CD4-positive, alpha-beta T cell treated with Interleukin-15 for 1 hour (primary cell): ENCODE measurements around the gene SPNS2.
"Not testable (repeated sequence)": the region's sequence is repeated elsewhere in the genome, so short reads cannot be mapped to it uniquely, and the experiment has no call there.

Source experiments
- DNase-seq: peaks from one replicate; pipeline ENCODE4 v3.0.0-alpha.2; 2020

The SPNS2 gene

DNA sequence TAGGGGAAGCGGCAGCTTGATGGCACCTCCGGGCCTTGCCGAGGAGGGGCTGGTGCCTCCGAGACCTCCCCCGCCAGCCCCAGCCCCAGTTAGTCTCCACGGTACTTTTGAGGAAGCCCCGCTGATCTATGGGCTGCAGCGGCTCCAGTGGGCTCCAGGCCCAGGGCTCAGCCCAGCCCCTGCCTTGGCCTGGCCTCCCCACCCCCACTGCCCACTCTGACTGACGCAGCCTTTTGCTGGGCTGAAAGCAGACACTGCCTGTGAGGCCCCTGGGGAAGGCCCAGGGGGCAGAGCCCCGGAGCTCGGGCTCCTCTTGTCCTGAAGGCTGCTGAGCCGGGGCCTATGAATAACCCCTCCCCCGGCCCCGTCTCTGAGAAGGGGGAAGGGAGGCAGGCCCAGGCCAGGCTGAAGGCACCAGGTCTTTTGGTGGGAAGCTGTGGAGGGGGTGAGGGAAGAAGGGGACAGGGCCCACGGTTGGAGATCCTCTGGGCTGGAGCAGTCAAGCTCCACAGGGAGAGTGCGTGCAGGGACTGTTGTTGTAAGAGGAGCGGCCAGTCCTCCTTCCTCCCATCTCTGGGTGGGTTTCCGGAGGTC, 78.1 kb downstream of the SPNS2 start:
- no peak for DNase-seq

DNA sequence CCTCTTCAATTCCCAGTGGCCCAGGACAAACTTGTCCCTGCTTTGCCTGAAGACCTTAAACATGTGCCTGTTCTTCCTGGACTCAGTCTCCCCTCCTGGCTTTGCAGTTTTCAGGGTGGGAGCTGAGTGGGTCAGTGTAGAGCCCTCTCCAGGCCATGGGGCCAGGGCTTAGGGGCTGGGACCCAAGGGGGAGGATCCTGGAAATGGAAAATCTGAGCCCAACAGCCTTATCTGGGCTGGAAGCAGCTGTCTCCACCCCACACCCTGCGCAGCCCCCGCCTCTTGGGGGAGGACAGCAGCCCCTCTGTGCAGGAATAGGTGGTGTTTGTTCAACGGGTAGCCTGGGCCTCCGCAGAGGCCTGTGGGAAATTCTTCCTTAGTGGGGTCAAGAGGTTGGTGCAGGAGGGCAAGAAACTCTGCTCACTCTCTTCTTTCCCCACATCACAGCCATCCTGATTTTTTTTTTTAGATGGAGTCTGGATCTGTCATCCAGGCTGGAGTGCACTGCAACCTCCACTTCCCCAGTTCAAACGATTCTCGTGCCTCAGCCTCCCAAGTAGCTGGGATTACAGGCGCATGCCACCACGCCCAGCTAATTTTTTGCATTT, 78.8 kb downstream of the SPNS2 start:
- DNase-seq: no peak

DNA sequence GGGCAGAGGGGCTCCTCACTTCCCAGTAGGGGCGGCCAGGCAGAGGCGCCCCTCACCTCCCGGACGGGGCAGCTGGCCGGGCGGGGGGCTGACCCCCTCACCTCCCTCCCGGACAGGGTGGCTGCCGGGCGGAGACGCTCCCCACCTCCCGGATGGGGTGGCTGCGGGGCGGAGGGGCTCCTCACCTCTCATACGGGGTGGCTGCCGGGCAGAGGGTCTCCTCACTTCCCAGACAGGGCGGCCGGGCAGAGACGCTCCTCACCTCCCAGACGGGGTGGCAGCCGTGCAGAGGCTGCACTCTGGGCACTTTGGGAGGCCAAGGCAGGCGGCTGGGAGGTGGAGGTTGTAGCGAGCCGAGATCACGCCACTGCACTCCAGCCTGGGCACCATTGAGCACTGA, 79.7 kb downstream of the SPNS2 start:
- not testable (repeated sequence) for DNase-seq

DNA sequence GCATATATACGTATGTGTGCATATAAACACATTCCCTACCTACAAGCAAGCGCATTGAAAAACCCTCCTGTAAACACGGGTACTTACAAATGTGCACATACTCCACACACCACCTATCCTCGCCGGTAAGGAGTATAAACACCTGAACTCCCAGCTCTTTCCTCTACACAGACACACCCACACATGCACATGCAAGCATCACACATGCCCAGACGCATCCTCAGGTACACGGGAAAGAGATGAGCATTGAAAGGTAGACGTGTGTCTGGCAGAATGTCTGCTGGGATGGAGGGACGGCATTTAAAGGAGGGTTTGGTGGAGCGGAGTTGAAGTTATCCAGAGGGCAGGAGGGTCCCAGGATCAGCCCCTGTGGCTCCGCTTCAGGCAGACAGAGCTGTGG, 81.0 kb downstream of the SPNS2 start:
- no peak for DNase-seq

DNA sequence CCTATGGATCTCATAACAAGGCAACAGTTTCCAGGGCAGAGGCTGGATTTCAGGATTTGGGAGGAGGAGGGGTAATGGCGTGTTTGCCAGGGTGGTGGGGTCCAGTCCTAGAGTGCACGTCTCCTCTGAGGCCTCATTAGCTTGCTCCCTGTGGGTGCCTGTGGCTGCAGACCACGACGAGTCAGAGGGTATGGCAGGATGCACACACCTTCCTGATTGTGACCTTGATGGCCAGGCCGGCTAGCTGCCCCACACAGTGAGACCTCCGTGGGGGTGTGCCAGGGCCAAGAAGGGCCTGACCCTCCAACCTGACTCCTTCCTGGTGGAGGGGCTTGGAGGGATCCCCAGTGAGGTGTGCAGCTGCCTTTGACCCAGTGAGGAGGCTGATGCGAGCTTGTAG, 81.6 kb downstream of the SPNS2 start:
- no peak for DNase-seq

- DNase-seq: no peak
These were observed 83.4 kb downstream of the SPNS2 start for GRCh38 chr17:4582101-4582501.

- DNase-seq: no peak
These were observed 84.0 kb downstream of the SPNS2 start for GRCh38 chr17:4582691-4583090.

DNA sequence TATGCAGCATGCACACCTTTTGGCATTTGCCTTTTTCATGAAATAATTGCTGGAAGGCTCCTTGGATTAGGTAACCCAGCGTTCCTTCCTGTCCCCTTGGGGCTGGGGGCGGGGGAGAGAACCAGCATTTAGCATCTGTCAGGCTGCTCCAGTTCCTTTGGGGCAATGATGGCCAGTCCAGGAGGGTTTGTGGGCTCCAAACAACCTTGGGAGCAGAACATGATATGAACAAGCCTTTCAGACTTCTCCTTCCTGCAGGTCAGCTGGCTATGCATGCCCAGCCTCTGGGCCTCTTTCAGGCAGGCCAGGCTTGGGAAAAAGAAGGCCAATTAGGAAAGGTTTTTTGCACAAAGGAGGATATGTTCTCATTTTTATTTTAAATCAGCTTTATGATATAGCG, 84.5 kb downstream of the SPNS2 start:
- no peak for DNase-seq

GRCh38 chr17:4583782-4584100, 85.1 kb downstream of the SPNS2 start:
- no peak for DNase-seq

DNA sequence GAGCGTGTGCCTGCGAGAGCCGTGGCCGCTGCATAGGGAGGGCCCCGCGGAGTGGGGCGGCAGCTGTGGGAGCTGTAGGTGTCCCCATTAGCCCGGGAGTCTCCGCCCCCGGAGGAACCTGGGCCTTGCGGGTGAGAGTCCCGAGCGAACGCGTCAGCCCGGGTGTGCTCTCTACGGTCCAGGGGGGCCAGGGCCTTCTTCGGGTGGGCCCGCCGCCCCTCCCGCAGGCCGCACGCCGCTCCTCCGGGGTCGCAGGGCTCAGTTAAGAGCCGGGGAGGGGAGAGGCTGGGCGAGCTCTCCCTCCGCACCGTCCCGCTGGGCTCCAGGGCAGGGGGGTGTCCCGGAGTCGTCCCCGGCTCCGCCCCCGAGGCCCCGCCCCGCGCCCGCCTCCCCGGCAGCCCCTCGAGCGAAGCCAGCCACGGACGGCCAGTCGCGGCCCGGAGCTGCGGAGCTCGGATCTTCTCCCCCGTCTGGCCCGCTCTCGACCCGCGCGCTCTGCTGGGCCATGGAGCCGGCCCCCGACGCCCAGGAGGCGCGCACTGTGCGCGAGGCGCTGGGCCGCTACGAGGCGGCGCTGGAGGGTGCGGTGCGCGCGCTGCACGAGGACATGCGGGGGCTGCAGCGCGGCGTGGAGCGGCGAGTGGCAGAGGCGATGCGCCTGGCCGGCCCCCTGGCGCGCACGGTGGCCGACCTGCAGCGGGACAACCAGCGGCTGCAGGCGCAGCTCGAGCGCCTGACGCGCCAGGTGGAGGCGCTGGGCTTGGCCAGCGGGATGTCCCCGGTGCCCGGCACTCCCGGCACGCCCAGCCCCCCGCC, 85.6 kb downstream of the SPNS2 start, which contains the start of gene SMTNL2:
TSS of gene SMTNL2 (plus strand) at position 429 of the 816 bp plus-strand sequence. CDS start at position 506, 77 bp downstream.
- DNase-seq: no peak

- DNase-seq: no peak
These were observed 86.4 kb downstream of the SPNS2 start for GRCh38 chr17:4584917-4585637.

DNA sequence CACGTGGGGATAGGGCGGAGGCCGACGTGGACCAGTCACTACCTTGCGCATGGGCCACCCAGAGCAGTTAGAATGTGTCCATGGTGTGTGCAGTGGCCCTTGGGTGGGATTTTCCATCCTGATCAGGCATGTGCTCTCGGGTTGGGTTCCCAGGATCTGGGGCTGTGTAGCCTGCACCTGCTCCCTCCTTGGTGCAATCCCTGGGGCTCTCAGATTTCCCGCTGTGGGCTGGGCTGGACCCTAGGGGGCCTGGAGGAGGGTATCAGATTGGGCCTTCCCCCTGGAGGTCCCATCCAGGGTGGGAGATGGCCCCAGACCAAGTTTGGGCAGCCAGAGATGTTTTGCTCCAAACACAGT, 86.9 kb downstream of the SPNS2 start:
- DNase-seq: no peak

DNA sequence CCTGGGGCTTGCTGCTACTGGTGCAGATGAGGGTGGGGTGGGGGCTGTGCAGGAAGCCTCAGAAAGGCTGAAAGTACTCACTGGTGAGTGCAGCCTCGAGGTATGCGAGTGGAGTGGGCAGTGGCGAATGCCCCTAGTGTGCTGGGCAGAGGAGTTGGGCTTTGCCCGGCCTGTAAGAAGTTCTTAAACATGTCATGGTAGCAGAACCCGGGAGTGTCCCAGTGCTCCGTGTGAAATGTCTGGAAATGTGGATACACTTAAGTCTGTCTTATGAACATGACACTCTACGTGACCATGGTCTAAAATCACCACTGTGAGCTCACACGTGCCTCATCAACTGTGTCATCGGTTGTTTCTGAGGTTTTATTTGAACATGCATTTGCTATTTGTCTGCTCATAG, 87.4 kb downstream of the SPNS2 start:
- no peak for DNase-seq

DNA sequence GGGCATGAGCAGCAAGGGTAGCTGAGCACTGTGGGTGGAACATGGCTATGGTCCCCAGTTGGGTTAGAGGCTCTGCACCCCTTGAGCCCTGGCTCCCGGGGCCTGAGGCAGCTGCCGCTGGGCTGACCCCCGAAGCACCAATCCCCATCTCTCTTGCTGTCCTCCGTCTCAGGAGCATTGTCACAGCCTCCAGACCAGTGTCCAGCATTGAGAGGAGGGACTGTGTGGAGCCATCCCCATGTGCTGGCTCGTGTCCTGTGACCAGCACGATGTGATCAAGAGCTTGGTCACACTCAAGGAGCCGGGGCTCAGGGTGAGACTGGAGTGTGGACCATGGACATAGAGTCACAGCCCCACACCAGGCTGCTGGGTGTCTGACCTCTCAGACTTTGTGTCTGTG, 88.5 kb downstream of the SPNS2 start:
- no peak for DNase-seq

DNA sequence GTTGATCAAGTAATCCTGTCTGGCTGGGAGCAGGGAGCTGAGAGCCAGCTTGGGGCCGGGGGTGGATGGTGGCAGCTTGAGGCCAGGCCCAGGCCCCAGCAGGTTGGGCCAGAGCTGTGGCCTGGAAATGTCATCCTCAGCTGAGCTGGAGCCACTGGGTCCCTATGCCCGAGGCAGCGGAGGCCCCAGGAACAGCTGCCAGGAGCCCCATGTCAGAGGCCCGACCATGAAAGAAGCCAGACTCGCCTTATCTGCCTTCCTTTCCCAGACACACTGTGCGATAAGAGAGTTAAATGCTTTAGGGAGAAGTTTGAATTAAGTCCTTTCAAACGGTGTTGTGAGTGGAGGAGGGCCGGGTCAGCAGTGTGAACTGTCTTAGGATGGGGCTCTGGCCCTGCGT, 89.1 kb downstream of the SPNS2 start:
- DNase-seq: no peak

DNA sequence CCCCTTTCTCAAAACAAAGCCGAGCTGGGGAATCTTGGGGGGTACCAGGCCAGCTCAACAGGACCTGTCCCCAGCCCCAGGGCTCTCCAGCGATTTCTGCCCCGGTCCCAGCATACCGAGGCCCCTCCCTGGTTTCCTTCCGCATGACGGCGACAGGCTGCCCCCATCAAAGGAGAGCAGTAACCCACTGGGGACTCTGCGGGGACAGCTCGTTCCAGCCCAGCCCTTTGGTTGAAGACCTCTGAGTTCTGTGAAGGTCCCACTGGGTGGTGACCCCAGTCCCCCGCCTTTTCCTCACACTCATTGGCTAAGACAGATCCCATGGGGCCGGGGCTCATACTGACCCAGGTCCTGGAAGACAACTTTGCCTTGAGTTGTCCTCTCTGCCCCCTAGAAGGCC, 89.7 kb downstream of the SPNS2 start:
- DNase-seq: no peak
